NAMALWA (cell line): ENCODE measurements around the gene SGMS1.
A peak's percentile ranks its signal among the peaks of the same experiment; 100 is the strongest.
"Not testable (repeated sequence)": the region's sequence is repeated elsewhere in the genome, so short reads cannot be mapped to it uniquely, and the experiment has no call there.

ENCODE experiments used
- DNase-seq: peaks from one replicate; pipeline ENCODE4 v3.0.0-alpha.2; 2015; ENCODE audit warnings: low spot score

SGMS1 gene

DNA sequence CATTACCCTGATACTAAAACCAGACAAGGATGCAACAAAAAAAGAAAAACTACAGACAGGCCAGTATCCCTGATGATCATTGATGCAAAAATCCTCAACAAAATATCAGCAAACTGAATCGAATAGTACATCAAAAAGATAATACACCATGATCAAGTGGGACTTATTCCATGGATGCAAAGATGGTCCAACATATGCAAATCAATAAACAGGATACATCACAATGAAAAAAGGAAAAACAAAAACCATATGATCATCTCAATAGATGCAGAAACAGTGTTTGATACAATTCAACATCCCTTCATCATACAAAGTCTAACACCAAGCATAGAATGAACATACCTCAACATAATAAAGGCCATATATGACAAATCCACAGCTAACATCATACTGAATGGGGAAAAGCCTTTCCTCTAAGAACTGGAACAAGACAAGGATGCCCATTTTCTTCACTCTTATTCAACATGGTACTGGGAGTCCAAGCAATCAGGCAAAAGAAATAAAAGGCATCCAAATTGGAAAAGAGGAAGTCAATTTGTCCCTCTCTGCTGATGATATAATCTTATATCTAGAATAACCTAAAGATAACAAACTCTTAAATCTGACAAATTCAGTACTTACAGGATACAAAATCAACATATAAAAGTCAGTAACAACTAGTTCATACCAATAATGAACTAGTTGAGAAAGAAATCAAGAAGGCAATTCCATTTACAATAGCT, 323.6 kb downstream of the SGMS1 start:
- no peak for DNase-seq

DNA sequence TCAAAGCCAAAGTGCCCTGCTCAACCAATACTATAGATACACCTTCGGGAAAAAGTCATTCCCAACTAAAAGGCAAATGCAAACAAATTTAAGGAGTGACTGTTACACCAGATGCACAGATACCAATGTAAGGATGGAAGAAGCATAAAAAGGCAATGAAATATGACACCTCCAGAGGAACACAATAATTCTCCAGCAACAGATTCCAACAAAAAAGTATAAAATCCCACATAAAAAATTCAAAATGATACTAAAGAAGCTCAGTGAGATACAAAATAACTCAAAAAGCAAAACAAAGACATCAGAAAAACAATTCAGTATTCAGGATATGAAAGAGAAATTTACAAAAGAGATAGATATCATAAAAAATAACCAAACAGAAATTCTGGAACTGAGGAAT, 328.4 kb downstream of the SGMS1 start:
- no peak for DNase-seq

DNA sequence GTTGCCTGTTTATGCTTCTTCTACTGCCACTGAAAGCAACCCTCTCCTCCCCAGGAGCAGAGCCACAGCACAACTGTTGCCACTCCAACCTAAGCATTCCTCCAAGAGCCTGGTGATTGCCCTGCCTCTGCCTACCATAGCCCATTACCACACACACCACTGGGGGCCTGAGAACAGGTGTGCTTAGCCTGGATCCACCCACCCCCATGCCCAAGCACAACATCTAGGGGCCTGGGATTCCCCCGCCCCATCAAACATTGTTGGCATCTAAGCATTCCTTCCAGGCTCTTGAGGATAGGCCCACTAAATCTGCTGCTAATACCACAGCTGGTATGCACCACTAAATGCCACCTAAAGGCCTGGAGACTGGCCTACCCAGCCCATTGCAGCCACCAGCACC, 329.2 kb downstream of the SGMS1 start:
- DNase-seq, result no peak

DNA sequence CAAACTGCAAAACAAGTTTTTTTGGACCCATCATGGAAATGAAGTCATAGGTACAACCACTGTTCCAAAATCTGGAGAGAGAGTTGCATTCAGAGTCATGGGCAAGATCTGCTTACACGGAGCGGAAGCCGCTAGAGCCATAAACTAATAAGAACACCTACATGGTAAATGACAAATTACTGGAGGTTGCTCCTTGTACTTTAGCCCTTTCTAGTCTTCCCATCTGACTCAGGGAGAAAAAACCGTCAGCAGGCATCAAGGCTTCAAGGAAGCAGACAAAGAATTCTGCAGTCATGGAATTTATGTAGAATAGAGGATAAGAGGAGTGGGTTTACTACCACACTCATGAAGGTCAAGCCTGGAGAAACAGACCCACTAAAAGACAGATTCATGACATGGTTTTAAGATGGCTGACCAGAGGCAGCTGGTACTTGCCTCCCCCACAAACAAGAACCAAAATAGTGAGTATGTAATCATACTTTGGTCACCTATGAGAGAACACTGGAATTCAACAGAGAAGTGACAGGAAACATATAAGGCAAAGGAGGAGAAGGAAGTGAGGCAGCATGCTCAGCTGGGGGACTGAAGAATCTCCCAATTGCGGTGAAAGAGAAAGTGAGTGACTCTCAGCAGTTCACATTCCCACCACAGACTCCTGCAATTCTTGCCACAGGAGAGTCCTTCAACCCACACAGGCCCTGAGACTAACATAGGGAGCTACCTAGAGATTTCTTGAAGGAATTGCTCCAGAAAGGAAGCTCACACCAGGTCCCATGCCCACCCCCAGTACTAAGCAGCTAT, 330.0 kb downstream of the SGMS1 start:
- no peak for DNase-seq

DNA sequence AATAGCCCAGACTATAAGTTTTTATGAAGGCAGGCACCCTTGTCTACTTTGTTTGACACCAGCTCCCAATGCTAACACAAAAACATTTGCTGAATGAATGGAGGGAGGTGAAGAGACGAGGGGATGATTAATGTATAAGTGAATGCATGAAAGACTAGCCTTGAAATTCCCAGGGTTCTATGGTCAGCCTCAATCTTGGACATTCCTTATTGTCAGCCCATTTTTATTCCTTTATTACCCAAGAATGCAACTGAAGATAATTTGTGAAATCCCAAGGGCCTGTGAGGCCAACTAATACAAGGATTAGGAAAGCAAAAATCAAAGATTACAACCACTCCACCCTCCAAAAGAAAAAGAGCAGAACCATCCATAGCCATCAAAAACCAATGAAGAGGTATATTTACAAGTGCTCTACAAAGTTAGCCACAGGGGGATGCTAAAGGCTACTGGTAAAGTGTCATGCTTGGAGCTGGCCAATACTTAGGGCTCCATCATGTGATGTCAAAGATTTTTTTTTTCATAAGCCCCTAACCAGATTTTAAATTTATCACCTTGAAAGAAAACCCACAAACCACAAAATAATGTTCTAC, 332.4 kb downstream of the SGMS1 start:
- DNase-seq, result peak; percentile 14

DNA sequence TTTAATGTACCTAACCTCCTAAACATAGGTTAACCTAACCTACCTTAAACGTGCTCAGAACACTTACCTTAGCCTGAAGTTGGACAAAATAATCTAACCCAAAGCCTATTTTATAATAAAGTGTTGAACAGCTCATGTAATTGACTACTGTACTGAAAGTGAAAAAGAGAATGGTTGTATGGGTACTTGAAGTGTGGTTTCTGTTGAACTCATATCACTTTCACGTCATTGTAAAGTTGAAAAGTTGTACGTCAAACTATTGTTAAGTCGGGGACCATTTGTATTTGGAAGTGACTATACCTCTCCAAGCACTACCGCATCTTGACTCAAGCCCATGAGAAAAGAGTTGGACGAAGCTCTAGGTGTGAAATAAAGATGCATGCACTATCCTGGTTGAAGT, 334.6 kb downstream of the SGMS1 start:
- no peak for DNase-seq

DNA sequence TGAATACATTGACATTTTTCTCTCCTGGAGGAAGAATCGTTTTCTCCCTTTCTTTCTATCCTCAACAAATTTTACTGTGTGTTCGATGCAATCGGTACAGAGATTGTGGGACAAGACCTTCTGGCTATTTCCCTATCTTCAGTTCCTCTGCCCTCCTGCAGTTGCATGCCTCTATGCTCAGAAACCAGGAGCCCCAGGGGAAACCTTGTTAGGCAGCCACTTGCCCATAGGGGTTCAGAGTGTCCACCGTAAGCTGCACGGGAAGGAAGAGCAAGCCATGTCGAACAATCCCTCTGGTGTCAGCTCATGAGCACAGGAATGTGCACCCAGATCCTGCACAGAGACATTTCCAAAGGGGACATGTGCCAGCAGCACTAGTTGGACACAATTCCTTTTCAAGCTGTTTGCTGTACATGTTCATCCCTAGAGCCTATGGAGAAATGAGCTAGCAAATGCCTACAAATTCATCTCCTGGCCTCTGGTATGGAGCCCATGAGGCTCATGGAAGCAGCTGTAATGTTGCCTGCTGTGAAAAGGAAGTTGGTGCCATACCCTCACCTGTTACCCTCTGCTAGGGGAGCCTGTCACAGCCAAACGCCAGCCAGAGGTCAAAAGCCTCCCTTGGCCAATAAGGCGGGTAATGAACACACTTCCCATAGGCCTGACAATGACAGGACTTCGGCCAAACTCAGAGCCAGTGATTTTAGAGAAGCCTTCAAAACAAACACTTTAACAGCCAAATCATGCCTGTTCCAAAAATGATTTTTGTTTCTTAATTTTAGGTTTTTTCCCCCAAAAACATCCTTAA, 336.6 kb downstream of the SGMS1 start:
- DNase-seq, result no peak

DNA sequence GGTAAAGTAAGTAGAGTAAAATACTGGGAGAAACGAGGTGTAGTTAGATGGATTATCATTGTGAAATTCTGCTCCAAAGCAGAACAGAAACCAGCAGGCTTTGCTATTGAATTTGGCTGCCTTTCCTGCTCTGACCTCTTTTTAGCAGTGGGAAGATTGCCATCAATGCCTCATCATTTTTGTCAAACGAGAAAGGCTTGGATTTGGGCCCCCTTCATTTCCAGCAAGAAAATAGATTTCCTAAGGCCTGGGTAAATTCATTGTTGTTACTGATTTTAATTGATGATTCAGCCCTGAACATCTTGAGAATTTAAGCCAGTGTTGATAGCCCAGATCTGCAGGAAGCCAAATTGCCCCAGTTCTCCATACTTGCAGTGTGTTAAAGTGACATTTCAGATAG, 337.2 kb downstream of the SGMS1 start:
- DNase-seq, result no peak

DNA sequence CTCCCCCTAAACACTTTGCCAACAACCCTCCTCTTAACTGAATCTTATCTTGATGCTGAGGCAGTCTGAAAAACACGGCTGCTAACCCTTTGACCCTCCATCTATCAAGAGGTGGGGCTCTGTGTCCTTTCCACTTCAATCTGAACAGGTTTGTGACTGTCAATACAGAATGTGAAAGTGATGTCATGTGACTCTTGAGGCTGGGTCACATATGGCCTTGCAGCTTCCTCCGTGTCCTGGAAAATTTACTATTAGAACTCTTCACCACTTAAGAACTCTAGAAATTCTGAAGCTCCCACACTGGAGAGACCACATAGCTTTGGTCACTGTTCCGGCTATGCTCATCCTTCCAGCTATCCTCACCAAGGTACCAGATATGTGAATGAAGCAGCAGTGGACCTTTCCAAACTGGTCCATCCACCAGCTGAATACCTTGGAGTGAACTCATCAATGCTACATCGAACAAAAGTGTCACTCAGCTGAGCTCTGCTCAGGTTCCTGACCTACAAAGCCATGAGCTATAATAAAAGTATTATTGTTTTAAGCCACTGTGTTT, 341.7 kb downstream of the SGMS1 start:
- no peak for DNase-seq

DNA sequence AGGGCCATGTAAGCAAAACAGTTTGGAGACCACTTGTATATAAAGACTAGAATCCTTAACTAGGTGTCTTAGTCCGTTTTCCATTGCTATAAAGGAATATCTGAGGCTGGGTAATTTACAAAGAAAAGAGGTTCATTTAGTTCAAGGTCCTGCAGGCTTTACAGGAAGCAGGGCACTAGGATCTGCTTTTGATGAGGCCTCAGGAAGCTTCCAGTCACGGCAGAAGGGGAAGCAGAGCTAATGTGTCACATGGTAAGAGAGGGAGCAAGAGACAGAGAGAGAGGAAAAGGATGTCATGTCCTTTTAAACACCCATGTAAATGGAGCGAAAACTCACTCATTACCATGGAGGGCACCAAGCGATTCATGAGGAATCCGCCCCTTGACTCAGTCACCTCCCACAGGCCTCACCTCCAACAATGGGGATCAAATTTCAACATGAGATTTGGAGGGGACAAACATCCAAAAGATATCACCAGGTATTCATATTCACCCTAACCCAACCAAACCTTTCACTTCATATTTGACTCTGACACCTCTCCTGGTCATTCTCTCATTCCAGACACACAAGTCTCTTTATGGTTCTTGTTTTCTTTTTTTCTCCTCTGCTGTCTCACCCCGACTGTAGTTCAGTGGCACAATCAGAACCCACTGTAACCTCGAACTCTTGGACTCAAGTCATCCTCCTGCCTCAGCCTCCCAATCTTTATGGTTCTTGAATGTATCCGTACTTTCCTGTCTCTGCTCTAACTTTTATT, 342.4 kb downstream of the SGMS1 start:
- no peak for DNase-seq

DNA sequence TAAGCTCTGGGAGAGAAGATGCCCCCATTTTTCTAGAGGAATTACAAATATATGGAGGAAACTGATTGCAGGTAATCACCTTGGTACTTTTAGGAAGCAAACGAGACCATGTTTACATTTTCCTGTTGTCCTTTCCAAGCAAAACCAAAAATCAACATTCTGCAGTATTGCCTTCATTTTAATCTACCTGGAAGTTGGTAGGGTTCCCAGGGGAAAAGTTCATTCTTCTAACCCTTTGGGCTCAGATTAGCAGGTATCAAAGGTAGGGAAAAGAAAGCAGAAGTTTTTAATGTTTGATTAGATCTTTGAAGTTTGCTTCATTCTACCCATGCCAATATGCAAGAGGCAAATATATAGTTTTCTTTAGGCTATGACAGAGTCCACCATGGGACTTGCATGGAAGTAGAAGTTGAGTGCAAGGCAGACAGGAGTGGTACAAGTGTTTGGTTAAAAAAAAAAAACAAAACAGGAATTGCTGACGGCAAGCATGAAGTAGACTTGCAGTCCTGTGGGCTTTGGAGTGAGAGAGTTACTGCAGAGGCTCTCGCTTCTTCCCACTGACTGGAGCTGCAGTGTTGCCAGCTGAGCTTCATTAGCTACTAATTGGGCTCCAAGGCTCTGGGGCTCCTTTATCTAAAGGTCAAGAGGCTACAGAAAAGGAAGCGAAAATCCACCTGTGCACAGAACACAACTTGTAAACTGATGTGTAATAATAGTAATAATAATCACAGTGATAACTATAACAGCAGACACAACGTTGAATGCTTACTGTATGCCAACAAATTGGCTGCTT, 343.5 kb downstream of the SGMS1 start:
- no peak for DNase-seq

DNA sequence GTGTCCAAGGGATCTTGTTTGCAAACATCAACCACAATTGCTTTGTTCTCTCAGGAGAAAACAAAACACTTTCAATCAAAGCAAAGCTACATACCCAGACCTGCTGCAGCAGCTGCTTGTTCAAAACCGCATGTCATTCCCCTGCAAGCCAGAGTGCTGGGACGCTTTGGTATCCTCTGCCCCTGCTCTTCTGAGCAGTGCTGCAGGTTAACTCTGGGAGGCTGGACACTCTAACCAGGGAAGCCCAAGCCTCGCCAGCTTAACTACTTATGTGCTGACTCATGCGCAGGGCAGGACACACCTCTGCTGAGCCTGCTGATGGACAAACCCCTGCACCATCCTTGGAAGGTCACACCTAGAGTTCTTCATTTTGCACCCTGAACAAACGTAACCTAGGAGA, 344.3 kb downstream of the SGMS1 start:
- DNase-seq, result no peak

DNA sequence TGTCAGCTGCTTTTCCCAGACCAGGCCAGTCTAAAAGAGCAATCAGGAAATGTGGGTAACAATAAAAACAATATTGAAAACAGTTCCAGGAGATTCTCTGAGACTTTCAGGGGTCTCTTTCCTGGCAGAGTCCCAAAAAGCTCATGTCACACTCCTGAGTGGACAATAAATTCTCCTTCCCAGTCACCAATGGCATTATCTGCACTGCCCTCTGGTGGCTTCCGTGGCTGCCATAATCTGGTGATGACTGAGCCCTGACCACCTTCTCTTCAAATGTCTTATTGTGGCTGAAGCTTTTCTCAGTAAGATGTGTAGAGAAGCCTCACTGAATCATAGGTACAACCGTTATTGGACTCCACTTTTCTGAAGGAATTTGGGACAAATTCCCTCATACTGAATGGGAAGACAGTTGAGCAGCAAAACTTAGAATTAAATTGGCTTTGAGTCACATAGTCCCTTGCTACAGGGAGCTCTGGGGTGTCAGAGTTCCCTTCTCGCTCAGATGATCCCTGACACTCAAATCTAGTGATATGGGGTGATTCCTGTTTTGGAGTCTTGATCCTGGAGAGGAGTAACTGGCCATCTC, 348.0 kb downstream of the SGMS1 start:
- DNase-seq, result peak; percentile 60

DNA sequence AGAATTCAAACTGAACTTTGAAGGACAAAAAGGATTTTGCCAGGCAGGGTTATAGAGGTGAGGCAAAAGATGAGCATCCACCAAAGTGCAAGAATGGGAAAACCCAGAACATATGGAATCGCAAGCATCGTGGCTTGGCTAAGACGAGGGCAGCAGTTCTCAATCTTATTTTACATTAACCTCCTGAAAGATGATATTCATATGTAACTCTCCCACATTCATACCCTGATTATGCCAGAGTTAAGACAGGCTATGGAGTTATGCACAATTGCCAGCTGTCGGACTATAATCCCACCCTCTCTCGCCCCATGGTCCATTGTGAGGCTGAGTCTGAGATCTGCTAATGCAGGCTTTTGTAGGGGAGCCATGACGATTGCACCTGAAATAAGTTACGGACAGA, 351.2 kb downstream of the SGMS1 start:
- DNase-seq, result no peak

DNA sequence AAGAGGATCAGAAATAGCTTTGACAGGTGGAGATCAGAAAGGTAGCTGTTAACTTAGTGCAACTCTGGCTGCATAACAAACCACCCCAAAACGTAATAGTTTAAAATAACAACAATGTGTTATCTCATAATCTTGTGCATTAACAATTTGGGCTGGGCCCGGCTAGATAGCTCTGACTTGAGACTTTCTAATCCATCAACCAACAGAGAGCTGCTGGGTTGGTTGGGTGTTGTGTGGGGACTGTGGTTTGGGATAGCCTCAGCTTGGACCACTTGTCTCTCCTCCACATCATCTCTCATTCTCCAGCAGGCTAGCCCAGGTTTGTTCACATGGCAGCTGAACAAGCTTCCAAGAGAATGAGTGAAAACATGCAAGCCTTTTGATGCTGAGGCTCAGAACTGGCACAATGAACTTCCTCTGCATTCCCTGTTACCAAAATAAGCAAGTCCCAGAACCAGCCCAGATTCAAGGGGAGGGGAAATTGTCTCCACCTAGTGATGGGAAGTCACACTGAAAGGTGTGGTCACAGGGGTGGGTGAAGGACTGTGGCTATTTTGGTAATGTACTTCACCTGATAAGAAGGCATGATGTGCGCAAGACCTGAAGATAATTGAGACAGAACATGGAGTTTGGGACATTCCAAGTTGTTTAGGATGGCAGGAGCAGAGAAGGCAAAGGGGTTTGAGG, 352.0 kb downstream of the SGMS1 start:
- no peak for DNase-seq

DNA sequence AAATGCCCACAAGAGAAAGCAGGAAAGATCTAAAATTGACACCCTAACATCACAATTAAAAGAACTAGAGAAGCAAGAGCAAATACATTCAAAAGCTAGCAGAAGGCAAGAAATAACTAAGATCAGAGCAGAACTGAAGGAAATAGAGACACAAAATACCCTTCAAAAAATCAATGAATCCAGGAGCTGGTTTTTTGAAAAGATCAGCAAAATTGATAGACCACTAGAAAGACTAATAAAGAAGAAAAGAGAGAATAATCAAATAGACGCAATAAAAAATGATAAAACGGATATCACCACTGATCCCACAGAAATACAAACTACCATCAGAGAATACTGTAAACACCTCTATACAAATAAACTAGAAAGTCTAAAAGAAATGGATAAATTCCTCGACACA, 355.9 kb downstream of the SGMS1 start:
- not testable (repeated sequence) for DNase-seq

DNA sequence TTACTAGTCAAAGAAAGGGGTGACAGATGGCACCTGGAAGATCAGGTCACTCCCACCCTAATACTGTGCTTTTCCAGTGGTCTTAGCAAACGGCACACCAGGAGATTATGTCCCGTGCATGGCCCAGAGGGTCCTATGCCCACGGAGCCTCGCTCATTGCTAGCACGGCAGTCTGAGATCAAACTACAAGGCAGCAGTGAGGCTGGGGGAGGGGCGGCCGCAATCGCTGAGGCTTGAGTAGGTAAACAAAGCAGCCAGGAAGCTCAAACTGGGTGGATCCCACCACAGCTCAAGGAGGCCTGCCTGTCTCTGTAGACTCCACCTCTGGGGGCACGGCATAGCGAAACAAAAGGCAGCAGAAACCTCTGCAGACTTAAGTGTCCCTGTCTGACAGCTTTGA, 361.1 kb downstream of the SGMS1 start:
- DNase-seq, result not testable (repeated sequence)

DNA sequence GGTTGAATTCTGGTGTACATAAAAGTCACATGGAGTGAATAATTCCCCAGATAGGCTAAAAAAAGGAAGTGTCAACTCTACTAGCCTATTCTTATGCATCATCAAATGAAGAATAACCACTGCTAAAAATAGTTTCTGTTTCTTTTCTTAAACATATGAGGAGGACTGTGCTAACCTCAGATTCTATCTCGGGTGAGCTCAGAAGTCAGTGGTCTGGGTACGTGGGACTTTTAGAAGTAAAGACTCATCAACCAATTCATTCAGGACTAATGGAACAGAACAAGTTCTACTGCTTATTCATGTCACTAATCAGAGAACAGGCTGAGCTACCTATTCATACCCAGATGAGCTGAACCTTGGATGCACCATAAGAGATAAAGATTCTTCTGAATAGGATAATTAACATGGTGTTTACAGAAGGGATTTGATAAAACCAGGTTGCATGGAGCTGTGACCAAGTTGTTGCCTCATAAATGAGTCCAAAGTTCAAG, 362.9 kb downstream of the SGMS1 start:
- peak; percentile 34 for DNase-seq
